ENCODE results near the gene SLC35B1. TPM values are rescaled to one million over a fixed set of nuclear protein-coding genes. Genes with fewer than 3 reads are reported as not detected.

Gene SLC35B1
- polyA plus RNA-seq, 2 of the 4 experiments (the other 2 are of a cell fraction), result 72.7 to 191 TPM

Other genes starting within 250 kb of the SLC35B1 start
- gene NGFR, start 212.7 kb downstream of the SLC35B1 start, polyA plus RNA-seq (2011; rRNA removed), result 0.09 and 0.18 TPM in 2 replicates
- gene NGFR, start 212.7 kb downstream of the SLC35B1 start, polyA plus RNA-seq (2017; fragmentation: RNase III; extraction: RNeasy Plus Mini Kit Qiagen cat#74134 plus additional on column Dnase treatment), result 0.12 to 0.14 TPM (median 0.13 TPM) in 3 replicates
- gene NXPH3, start 132.1 kb downstream of the SLC35B1 start, polyA plus RNA-seq (2011; rRNA removed), result 0.07 and 0.12 TPM in 2 replicates
- 0.17 to 0.30 TPM (median 0.20 TPM) in 3 replicates for gene NXPH3, start 132.1 kb downstream of the SLC35B1 start, polyA plus RNA-seq (2017; fragmentation: RNase III; extraction: RNeasy Plus Mini Kit Qiagen cat#74134 plus additional on column Dnase treatment)
- gene SPOP, start 29.9 kb downstream of the SLC35B1 start, polyA plus RNA-seq (2011; rRNA removed), result 57.2 and 61.3 TPM in 2 replicates
- gene SPOP, start 29.9 kb downstream of the SLC35B1 start, polyA plus RNA-seq (2017; fragmentation: RNase III; extraction: RNeasy Plus Mini Kit Qiagen cat#74134 plus additional on column Dnase treatment), result 42.4 to 49.5 TPM (median 48.8 TPM) in 3 replicates
- 1.8 TPM in 2 replicates for gene FAM117A, start 56.2 kb upstream of the SLC35B1 start, polyA plus RNA-seq (2011; rRNA removed)
- 1.00 to 1.8 TPM (median 1.5 TPM) in 3 replicates for gene FAM117A, start 56.2 kb upstream of the SLC35B1 start, polyA plus RNA-seq (2017; fragmentation: RNase III; extraction: RNeasy Plus Mini Kit Qiagen cat#74134 plus additional on column Dnase treatment)
- gene KAT7, start 80.7 kb upstream of the SLC35B1 start, polyA plus RNA-seq (2011; rRNA removed), result 48.7 and 55.8 TPM in 2 replicates
- gene KAT7, start 80.7 kb upstream of the SLC35B1 start, polyA plus RNA-seq (2017; fragmentation: RNase III; extraction: RNeasy Plus Mini Kit Qiagen cat#74134 plus additional on column Dnase treatment), result 31.2 to 33.2 TPM (median 32.5 TPM) in 3 replicates
- gene TAC4, start 140.1 kb upstream of the SLC35B1 start, polyA plus RNA-seq (2011; rRNA removed), result not detected in 2 replicates
- gene TAC4, start 140.1 kb upstream of the SLC35B1 start, polyA plus RNA-seq (2017; fragmentation: RNase III; extraction: RNeasy Plus Mini Kit Qiagen cat#74134 plus additional on column Dnase treatment), result not detected in 3 replicates

Data from A549 (cell line).